K562 (cell line): Measurements from ENCODE around the gene CTSZ. TPM values are rescaled to one million over a fixed set of nuclear protein-coding genes. Genes with fewer than 3 reads are reported as not detected.

Experiments
- ARID1B ChIP-seq: fragments of 450-650 bp; IDR thresholded peaks from 2 replicates; pipeline ENCODE4 v1.6.1; 2016; ENCODE audit warnings: antibody characterized with exemption, mild to moderate bottlenecking, inconsistent platforms
- BRD9 ChIP-seq: fragments of 450-650 bp; IDR thresholded peaks from 2 replicates; pipeline ENCODE4 v1.6.1; 2018; ENCODE audit warnings: low read depth; ENCODE audit not compliant: partially characterized antibody
- CEBPG ChIP-seq, 3 experiments: fragments of 200-800 bp in 1 of 3; sonication (Bioruptor generic) in 1 of 3; sonication (generic) in 1 of 3; formaldehyde crosslinking in 1 of 3; IDR thresholded peaks in 2 of 3; conservative IDR thresholded peaks in 1 of 3; 2 replicates each; pipeline versions ENCODE4 v1.6.1 to v1.8.0; 2016 to 2022; ENCODE audit warnings: missing compliant biosample characterization in 2 of 3, missing genetic modification characterization in 2 of 3, mild to moderate bottlenecking in 1 of 3, missing genetic modification reagents in 1 of 3
- CGGBP1 ChIP-seq: fragments of 250-450 bp; sonication (Bioruptor Pico); IDR thresholded peaks from 2 replicates; pipeline ENCODE4 v1.9.0; 2021; ENCODE audit warnings: mild to moderate bottlenecking
- DIDO1 ChIP-seq: fragments of 450-650 bp; IDR thresholded peaks from 2 replicates; pipeline ENCODE4 v1.6.1; 2016; ENCODE audit warnings: low read depth, missing biosample characterization, missing genetic modification characterization
- KAT7 ChIP-seq: sonication (generic); formaldehyde crosslinking; IDR thresholded peaks from 2 replicates; pipeline ENCODE4 v1.8.0; 2022; ENCODE audit warnings: missing genetic modification reagents, mild to moderate bottlenecking, borderline replicate concordance
- L3MBTL2 ChIP-seq: fragments of 450-650 bp; IDR thresholded peaks from 2 replicates; pipeline ENCODE4 v1.6.1; 2016; ENCODE audit warnings: mild to moderate bottlenecking, moderate library complexity
- MXD1 ChIP-seq: fragments of 250-450 bp; sonication (Bioruptor Pico); IDR thresholded peaks from 2 replicates; pipeline ENCODE4 v1.8.0; 2021; ENCODE audit warnings: borderline replicate concordance, mild to moderate bottlenecking, moderate library complexity; ENCODE audit not compliant: poor library complexity, severe bottlenecking
- MYNN ChIP-seq, 2 experiments: sonication (generic); formaldehyde crosslinking in 1 of 2; IDR thresholded peaks; 2 replicates each; pipeline versions ENCODE4 v1.5.0 to v1.6.1; 2016 to 2020; ENCODE audit warnings: antibody characterized with exemption in 1 of 2, missing genetic modification reagents in 1 of 2
- POLR2AphosphoS2 ChIP-seq: IDR thresholded peaks from 2 replicates; pipeline ENCODE4 v1.6.1; 2012; ENCODE audit warnings: low read length, improper control_type of control experiment
- RNF219 ChIP-seq: fragments of 250-450 bp; sonication (Bioruptor Pico); IDR thresholded peaks from 2 replicates; pipeline ENCODE4 v1.5.0; 2022; ENCODE audit warnings: mild to moderate bottlenecking
- SMAD1 ChIP-seq: fragments of 150-350 bp; IDR thresholded peaks from 2 replicates; pipeline ENCODE4 v1.6.1; 2014; ENCODE audit warnings: low read length, low read depth; ENCODE audit not compliant: partially characterized antibody
- SNAPC5 ChIP-seq: fragments of 250-450 bp; sonication (Bioruptor Pico); IDR thresholded peaks from 2 replicates; pipeline ENCODE4 v1.8.0; 2021; ENCODE audit warnings: moderate library complexity, mild to moderate bottlenecking, inconsistent platforms
- SRSF3 ChIP-seq: fragments of 200-400 bp; formaldehyde crosslinking; IDR thresholded peaks from 2 replicates; pipeline ENCODE4 v1.6.1; 2016; ENCODE audit warnings: mild to moderate bottlenecking, low read length, moderate library complexity; ENCODE audit not compliant: insufficient read depth
- TARDBP ChIP-seq: fragments of 450-650 bp; IDR thresholded peaks from 2 replicates; pipeline ENCODE4 v1.6.1; 2016
- ZBTB34 ChIP-seq: fragments of 250-450 bp; sonication (Bioruptor Pico); IDR thresholded peaks from 2 replicates; pipeline ENCODE4 v1.8.0; 2021; ENCODE audit warnings: mild to moderate bottlenecking, moderate library complexity
- ZEB2 ChIP-seq: fragments of 450-650 bp; IDR thresholded peaks from 2 replicates; pipeline ENCODE4 v1.6.1; 2016
- ZNF217 ChIP-seq: sonication (generic); formaldehyde crosslinking; IDR thresholded peaks from 2 replicates; pipeline ENCODE4 v1.8.0; 2022; ENCODE audit warnings: mild to moderate bottlenecking, missing genetic modification reagents
- ZNF347 ChIP-seq: fragments of 450-650 bp; formaldehyde crosslinking; IDR thresholded peaks from 2 replicates; pipeline ENCODE4 v1.4.0; 2020; ENCODE audit warnings: low read depth, mild to moderate bottlenecking, moderate library complexity
- ZNF395 ChIP-seq: fragments of 200-800 bp; sonication (Bioruptor generic); IDR thresholded peaks from 2 replicates; pipeline ENCODE4 v1.6.1; 2017; ENCODE audit warnings: missing genetic modification characterization, missing compliant biosample characterization
- ZNF507 ChIP-seq: conservative IDR thresholded peaks from 2 replicates; pipeline ENCODE4 v1.6.1; 2017; ENCODE audit warnings: missing genetic modification characterization, missing compliant biosample characterization
- ZNF57 ChIP-seq: fragments of 450-650 bp; formaldehyde crosslinking; IDR thresholded peaks from 2 replicates; pipeline ENCODE4 v1.4.0; 2020; ENCODE audit warnings: mild to moderate bottlenecking, moderate library complexity
- ZNF717 ChIP-seq: fragments of 250-450 bp; sonication (Bioruptor Pico); IDR thresholded peaks from 2 replicates; pipeline ENCODE4 v1.5.0; 2021
- polyA plus RNA-seq, 8 experiments: library from polyadenylated mRNA; depleted of rRNA in 4 of 8; stranded (reverse) in 5 of 8; unstranded in 3 of 8; fragments of >200 nt; fragmentation: Nextera tagmentation in 2 of 8; fragmentation: Illumina TruSeq in 1 of 8; extraction: Ambion mirVana in 2 of 8; extraction: Trizol in 1 of 8; gene quantifications; 2 replicates each; pipeline versions ENCODE4 v1.2.1 to v1.2.3, GENCODE V29; 2011 to 2014; ENCODE audit warnings: inconsistent platforms in 1 of 8, missing spikeins in 1 of 8
- total RNA-seq, 7 experiments: library from RNA; depleted of rRNA in 6 of 7; stranded (reverse); fragments of >200 nt in 6 of 7; fragmentation: Illumina TruSeq in 2 of 7; extraction: Trizol in 2 of 7; gene quantifications; 2 replicates each; pipeline versions ENCODE4 v1.2.1 to v1.2.3, GENCODE V29; 2011 to 2021; ENCODE audit warnings: low replicate concordance in 1 of 7

CTSZ gene
- total and polyA plus RNA-seq, 9 of the 15 experiments (the other 6 are each of a cell fraction or from before 2014, with no cell fraction given), result 1.6 to 143 (median 82.8) TPM

- peak; percentile 32; the same call in 1 of the 2 replicates for TF ChIP-seq ZNF395
- TF ChIP-seq SMAD1, result no peak
- no peak for TF ChIP-seq MYNN (IDR thresholded peaks at IDR 0.05)
- no peak for TF ChIP-seq MYNN (CRISPR knock-in tag; IDR thresholded peaks at IDR 0.05)
- TF ChIP-seq ZNF507 (tag), result no peak
- no peak for TF ChIP-seq RNF219 (CRISPR knock-in tag)
- TF ChIP-seq L3MBTL2, result no peak
- no peak for TF ChIP-seq POLR2AphosphoS2
- no peak; the same call in 1 of the 2 replicates for TF ChIP-seq ZEB2
- TF ChIP-seq ZNF347 (CRISPR knock-in tag), result no peak
- no peak for TF ChIP-seq ZNF217 (CRISPR knock-in tag)
- TF ChIP-seq MXD1 (CRISPR knock-in tag), result no peak
- TF ChIP-seq ZNF717 (CRISPR knock-in tag), result no peak
- TF ChIP-seq SNAPC5 (CRISPR knock-in tag), result no peak
- TF ChIP-seq TARDBP, result no peak
- no peak for TF ChIP-seq CEBPG (CRISPR knock-in tag; IDR thresholded peaks at IDR 0.05)
- no peak for TF ChIP-seq CEBPG (tag; conservative IDR thresholded peaks at IDR 0.05 in 1 of 2, IDR thresholded peaks at IDR 0.05 in 1 of 2)
- 0 out of 2 replicates have a peak, but pooled peaks have one; percentile 30 for TF ChIP-seq ARID1B
- no peak for TF ChIP-seq ZBTB34 (CRISPR knock-in tag)
- no peak for TF ChIP-seq SRSF3
- no peak for TF ChIP-seq DIDO1 (tag)
- TF ChIP-seq ZNF57 (CRISPR knock-in tag), result no peak
- TF ChIP-seq BRD9, result no peak
- TF ChIP-seq CGGBP1 (CRISPR knock-in tag), result no peak
- TF ChIP-seq KAT7 (CRISPR knock-in tag), result no peak
These were observed 7.0 kb upstream of the CTSZ start (continued) for GRCh38 chr20:59013959-59014608.
